ENCODE measurements around the gene PKP1.

PKP1 gene

DNA sequence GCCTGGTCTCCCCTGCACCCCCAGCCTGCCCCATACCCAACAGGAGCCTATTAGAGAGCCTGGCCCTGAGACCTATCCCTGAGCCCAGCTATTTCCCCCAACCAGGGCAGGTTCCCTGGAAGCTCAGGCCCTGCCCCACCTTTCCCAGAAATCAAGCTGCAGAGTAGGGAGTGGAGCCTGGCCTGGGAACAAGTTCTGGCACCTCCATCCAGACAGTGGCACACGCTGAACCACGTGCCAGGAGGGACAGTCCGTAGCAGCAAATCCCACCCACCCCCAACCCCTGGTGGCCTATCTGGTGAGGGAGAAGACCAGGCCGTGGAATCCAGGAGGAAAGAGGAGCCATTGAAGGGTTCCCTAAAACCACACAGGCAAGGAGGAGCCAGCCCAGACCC is 71.6 kb downstream of the PKP1 start:
- DNase-seq: no peak

DNA sequence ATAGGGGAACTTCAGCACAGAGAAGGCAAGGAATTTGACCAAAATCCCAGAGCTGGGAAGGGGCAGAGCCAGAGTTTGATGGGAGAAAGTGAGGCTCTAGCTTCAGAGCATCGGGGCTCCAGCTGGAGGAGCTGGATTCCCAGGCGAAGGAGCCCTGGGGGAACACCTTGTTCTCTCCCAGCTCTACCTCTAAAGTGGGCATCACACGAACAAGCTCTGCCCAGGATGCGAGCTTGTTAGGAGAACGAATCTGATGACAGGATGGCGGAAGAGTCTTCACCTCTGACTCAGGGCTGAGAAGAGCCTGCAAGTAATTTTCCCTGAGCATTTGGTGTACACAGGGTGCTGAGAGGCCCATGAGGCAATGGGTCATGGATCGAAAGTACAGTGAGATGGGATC is 72.2 kb downstream of the PKP1 start:
- no peak for DNase-seq

DNA sequence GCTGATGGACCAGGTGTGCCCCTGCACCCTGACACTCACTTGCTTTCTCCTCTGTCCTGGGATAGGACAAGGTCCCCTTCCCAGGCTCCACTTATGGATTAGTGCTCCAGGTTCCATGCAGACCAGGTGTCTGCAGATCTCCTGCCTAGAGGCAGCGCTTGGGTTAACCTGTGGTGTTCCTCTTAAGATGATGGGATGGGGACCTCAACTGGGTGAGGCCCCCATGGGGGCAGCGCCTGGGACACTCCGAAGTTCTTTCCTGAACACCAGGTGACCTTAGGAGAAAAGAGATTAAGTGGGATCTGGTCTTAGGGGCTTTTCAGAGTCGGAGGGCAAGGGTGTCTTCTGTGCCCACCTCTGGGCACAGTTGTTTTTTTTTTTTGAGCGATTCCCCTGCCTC is 72.9 kb downstream of the PKP1 start:
- DNase-seq: no peak

DNA sequence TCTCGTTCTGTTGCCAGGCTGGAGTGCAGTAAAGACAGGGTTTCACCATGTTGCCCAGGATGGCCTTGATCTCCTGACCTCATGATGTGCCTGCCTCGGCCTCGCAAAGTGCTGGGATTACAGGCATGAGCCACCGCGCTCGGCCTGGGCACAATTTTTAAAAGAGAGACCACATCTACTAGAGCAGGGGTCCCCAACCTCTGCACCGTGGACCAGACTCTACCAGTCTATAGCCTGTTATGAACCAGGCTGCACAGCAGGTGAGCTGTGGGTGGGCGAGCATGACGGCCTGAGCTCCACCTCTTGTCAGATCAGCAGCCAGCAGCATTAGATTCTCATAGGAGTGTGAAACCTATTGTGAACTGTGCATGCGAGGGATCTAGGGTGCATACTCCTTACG is 73.4 kb downstream of the PKP1 start:
- no peak for DNase-seq

DNA sequence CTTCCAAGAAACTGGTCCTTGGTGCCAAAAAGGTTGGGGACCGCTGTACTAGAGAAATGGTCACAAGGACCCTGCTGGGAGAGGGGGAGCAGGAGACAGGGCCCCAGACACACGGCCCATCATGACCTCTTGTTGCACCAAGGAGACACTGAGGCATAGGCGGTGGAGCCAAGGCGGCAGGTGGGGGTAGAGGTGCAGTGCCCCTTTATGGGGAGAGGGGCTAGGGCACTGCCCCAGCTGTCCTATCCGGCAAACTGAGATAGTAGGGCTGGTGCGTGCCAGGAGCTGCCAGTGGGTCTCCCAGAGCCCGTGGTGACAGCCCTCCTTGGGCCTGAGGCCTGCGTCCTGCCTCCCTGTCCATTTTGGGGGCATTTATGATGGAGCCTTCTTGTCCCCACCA is 73.9 kb downstream of the PKP1 start:
- DNase-seq: no peak

DNA sequence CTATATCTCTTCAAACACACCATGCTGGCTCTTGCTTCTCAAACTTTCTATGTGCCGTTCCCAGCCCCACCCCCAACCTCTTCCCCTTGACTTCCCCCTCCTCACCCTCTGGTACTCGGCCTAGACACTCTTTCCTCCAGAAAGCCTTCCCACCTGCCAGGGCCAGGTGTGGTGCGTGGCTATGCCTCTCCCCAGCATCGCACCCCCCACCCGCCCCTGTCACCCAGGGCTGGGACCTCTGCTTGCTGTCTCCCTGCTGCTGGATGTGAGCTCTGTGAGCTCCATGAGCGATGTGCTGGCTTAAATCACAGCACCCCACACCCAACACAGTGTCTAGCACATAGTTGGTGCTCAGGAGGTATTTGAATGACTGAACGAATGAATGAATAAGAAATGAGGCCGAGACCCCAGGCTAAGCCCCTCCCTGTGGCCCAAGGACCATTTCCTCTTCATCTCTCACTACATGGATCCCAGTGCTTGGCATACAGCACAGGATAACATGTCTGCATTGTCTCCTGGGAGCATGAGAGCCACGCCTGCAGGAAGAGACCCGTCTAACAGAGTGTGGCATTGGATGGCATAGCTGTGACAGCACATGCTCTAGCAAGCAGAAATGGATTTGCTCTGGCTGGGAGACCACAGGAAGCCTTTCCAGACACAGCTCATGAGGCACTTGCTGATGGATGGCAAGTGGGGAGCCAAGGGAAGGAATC is 74.5 kb downstream of the PKP1 start:
- no peak for DNase-seq

DNA sequence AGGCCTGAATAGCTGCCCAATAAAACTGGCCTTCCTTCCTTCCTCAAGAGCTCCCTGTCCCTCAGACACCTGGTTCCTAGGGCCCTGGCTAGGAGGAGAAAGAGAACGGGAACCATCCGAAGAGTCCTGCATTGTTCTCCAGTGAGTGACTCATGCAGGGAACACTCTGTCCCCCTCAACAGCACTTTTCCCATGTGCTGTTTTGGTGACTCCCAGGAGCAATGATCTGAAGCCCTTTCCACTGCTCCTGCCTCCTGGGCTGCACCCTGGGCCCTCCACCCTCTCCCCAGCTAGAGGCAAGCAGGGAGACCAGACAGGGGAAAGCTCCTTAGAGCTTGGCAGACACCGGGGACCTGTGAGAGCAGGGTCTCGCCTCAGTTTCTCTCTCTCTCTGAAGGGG is 75.3 kb downstream of the PKP1 start:
- no peak for DNase-seq

DNA sequence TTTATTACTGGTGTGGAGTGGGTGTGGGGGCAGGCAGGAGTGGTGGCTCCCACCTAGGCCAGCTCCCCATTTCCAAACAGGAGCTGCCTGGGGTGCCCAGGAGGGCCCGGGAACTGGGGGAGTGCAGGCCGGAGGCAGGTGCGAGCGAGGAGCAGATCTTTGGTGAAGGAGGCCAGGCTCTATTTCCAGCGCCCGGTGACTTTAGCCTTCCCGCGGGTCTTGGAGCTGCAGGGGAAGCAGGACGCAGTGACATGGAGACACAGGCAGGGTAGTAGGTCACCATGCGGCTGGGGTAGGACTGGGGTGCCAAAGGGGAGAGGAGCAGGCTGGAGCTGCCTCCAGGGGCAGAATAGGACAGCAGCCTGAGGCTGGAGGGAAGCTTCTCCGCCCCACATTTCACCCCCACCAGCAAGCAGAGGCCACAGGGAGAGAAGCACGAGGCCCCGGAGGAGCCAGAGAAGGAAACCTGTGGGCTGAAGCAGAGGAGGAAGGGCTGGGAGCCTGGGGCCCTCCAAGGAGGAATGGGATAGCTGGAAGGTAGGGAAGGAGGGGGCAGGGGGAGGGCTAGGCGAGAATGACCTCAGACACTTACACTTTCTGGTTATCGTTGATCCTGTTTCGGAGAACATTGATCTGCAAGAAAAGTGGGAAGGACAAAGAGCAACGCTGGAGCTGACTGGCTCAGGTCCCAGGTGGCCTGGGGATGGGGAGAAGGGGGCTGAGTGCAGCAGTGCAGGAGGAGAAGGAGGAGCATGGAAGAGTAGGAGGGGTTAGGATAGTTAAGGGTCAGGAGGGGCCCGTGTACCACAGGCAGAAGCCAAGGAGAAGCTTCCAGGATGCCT is 75.9 kb downstream of the PKP1 start:
- no peak for DNase-seq

DNA sequence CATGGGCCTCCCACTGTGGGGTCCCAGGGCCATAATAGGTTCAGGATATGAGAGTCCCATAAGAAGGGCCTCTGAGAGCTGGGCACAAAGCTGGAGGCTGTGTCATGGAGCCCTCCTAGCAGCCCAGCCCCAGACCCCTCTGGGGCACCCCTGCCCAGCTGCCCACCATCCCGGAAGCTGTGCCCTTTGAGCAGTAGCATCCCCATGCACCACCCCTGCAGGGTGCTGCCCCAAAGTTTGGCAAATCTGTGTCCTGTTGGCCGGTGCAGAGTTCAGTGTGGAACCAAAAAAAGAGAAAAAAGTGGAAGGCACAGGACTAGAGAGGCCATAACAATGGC is 76.5 kb downstream of the PKP1 start:
- DNase-seq: no peak

DNA sequence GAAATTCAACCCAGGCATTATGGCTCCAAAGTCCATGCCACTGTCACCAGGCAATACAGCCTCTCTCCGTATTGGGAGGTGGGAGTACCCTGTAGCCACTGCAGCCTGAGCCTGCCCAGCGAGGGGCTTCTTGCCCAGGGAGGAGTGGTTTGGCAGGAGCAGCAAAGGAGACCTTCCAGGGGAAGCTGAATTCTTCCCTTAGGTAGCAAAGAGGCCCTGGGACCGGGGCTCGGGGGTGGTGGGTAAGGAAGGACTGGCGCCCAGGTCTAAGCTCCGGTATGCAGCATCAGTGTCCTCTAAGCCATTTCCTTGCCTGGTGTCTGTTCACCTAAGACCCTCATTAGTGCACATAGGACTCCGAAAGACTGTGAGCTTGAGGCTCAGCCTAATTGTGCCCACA is 77.2 kb downstream of the PKP1 start:
- no peak for DNase-seq

DNA sequence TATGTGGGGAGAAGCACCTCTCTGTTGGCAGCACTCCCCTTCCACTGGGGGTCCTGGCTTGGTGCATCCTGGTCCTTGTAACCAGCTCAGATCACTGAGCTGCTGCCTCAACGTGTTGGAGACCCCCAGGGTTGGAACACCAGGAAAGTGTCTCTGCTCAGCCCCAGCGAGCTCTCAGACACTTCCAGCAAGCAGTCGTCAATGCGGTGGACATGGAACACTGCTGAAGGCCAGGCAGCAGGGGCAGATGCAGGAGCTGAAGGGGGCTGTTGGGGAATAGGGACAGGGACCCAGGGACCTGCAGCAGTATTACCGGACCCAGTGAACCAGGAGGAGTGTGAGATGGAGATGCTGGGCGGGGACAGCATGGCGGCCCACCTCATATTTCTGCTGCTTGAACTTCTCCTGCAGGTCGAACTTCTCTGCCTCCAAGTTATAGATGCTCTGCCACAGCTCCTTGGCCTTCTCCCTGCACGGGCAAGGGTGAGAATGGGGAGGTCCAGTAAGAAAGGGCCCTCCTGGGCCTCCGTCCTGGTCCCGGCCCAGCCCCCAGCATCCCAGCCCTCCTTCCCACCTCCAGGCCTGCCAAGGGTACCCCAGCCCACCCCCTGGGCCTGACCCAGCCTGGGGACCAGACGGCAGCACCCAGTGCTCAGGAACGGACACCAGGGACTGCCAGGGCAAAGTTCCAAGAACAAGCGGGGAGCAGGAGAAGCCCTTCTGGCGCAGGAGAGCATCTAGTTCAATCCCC is 77.8 kb downstream of the PKP1 start:
- DNase-seq: no peak

DNA sequence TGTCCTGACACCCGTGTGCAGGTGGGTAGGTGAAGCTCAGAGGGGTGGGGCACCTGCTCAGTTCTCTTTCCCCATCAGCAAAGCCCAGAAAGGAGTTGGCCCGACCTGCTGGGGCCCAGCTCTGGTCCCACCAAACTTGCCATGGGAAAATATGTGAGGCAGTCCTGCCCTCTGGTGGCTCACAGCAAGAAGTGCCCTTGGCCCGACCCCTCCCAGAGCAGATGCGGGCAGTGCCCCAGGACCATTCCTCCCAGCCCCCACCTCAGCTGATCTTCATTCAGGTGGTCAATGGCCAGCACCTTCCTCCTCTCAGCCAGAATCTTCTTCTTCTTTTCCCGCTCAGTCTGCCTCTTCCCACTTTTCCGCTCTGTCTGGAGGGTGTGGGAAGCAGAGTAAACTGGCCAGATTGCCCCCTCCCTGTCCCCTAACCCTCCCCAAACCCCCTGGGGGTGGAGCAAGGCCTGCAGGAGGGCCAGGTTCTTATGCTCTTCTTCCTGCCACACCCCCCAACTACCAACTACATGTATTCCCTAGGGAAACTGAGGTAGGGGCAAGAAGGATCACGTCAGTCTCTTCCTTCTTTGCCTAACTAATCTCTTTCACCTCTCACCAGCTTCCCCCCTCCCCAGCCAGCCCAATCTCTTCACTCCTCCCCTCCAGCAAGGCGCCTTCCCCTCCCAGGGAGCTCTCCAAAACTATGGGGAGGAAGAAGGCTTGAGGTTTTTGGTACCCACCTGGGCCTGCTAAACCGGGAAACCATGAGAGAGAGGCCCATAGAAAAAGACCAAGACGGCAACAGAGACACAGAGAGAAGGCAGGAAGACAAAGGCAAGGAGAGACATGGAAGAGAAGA is 78.6 kb downstream of the PKP1 start:
- peak in 1 of 2 experiments; percentile 33 for DNase-seq

DNA sequence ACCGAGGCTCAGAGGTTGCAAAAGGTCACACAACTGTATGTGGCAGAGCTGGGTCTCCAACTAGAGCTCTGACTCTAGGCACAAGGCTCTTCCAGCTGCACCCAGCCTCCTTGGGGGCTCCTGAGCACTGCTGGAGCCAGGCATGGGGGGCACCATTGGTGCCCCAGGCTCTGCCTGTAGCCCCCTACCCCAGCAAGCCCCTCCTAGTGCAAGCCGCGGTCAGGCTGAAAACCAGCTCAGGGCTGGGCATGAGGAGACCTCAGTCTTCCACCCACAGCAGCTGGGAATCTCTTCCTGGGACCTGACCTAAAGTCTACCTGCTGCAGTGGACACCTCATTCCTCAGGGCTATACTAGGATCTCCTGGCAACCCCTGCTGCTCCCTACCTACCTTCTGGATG is 79.6 kb downstream of the PKP1 start:
- DNase-seq: no peak

DNA sequence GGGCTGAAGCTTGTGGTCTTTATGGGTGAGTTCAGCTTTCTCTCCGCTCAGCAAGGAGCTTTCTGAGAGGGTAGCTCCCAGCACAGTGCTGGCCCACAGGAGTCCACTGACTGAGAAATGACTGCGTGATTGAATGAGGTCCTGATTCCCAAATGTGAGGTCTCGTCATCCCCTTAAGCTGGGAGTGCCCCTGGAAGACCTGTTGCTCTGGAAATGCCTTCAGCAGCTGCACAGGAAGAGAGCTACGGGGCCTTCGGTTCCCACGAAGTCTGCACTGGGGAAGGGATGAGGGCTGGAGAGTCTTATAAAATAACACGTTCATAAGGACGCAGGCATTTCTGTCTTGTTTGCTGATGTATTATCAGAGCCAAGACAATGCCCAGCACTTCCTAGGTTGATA is 80.2 kb downstream of the PKP1 start:
- DNase-seq: no peak

DNA sequence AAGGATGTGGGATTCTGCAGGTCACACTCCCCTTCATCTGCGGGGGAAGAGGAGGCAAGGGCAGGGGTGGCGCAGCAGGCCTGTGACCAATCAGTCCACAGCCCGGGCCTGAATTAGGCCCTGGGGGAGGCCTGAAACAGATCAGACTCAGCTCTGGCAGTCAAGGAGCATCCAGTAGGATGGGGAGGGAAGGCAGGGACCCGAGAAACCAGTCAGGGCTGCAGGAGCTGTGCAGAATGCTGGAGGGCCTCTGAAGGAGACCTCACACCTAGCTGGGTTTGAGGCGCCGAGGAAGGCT is 81.5 kb downstream of the PKP1 start:
- DNase-seq: no peak

DNA sequence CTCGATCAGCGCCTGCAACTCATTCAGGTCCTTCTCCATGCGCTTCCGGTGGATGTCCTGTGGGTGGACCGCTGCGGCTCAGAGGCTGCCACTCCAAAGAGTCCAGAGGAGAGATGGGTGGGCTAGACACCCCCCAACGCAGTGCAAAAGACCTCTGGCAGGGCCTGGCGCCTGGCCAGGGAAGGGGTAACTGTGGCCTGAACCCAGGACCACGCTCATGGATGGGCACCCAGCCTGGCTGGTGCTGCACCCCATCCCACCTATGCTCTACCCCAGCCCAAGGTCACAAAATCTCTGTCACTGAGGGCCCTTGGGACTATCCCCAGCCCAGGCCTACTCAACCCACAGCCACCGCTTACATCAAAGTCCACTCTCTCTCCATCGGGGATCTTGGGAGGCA is 81.9 kb downstream of the PKP1 start:
- no peak for DNase-seq

DNA sequence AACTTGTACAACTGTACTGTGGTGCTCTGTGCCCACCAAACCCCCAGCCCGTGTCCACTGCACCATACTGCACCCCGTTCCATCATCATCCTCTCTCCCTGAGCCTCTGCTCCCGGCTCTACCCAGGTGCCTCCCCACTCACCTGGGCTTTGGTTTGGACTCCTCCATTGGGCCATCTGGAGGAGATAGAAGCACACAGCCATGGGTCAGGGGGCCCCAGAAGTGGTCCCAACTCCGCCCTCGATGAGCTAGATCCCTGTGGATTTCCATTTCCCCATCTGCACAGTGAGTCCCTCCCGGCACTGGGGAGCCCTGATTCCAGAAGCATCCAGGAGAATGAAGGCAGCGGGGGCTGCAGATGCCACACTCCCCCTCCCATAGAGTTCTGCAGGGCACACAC is 83.4 kb downstream of the PKP1 start:
- DNase-seq: no peak

DNA sequence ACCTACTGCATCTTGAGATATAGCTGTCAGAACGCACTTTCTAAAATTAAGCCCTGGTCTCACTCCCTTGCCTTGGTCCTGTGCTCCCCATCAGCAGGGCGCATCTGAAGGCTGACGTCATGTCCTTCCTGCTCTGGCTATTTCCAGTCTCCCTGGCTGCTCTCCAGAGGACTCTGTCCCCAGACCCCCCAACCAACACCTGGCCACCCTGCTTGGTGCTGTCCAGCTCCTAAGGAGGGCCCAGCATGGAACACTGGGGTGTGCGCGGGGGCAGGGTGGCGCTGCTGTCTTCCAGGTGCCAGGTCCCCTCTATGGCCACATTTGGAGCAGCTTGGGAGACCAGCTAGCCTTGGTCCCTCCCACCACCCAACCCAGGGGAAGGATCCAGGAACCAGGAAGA is 85.9 kb downstream of the PKP1 start:
- DNase-seq: no peak

DNA sequence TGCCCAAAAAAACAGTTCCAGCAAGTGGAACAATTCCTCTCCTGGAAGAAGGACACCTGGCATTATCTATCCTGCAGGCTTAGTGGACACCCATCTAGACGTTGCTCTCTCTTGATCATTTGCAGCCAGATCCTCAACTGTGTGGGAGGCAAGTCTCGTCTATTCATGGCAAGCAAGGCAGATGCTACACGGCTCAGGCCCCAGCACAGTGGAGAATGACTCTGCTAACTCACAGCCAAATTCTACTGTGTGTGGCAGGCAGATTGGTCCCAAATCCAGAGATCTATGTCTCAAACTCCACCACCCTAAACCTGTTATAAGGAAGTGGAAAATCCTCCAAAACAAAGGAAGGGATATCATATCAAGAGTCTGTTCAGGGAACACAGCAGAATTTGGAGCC is 87.2 kb downstream of the PKP1 start:
- no peak for DNase-seq

DNA sequence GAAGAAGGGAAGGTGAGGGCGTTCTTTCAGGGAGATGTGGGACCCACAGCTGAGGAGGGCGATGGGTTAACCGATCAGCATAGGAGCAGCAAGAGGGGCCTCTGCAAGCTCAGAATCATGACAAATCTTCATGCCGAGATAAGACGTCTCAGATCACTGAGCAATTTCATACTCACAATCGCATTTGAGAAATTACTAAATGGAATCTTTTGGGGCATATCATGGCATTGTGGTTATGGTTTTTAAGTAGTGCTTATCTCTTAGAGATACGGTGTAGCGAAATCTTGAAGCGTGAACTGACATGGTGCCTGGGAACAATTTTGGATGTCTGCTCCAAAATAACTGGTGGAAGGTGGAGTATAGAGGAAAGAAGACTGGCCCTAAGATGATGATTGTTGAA is 88.0 kb downstream of the PKP1 start:
- DNase-seq: no peak

DNA sequence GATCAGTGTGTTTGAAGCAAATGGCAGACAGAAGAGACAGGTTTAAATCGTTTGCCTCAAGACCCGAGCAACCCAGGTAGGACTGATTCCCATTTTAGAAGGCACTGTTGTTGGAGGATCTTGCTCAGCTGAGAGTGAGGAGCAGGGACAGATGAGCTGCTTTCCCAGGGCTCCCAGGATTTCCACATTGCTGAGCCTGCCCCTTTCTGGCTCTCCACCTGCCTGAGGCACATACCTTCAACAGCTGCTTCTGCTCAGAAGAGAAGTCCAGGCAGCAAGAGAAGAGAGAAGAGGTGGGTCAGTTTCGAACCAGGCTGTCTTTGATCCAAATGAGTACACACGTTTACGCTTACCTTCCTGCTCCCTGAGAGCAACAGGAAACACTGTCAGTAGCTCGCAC is 88.5 kb downstream of the PKP1 start:
- no peak for DNase-seq

DNA sequence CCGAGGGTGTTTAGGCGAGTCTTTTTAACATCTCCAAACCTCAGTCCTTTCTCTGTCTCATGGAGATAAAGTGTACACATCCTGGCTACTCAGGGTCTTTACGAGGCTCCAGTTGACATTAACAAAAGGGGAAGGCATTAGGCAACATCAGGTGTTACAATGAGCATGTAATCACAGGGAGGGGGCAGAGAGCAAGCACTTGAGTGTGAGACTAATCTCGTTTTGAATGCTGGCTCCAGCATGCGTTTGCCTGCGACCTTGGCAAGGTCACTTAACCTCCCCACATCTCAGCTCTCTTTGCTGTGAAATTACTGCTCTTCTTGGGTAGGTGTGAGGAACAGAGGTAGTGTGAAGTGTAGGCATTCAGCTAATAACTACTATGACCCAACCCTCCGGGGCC is 91.1 kb downstream of the PKP1 start:
- no peak for DNase-seq

DNA sequence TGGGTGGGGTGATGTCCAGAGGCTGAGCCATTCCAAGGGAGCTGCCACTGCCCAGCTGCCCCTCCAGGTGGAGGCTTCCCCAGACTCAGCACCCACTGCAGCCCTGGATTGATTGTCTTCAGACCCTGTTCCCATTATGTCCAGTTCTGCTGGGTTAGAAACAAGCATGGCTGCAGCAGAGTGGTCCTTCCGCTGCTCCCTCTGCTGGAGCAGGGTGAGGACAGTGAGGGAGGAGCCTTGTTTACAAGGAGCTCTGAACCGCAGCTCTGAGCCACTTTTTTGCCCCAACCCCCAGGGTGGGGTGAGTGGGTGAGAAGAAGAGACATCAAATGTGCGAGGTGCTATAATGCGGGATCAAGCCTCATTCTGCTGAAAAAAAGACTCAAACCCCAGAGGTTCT is 91.9 kb downstream of the PKP1 start:
- no peak for DNase-seq

DNA sequence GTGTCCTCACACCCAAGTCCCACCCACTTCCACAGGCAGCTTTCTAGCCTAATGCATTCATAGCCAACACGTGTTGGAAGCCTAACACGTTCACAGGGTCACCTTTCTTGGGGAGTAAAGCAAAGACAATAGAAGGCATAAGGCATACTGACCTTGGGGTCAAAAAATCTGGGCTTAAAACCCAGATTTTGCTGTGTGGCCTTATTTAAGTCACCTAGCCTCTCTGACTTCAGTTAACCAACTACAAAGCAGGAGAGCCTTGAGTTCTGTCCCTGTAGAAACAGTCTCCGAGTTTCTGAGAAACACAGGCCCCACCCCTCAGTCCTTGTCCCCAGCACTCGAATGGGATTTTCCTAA is 92.8 kb downstream of the PKP1 start:
- no peak for DNase-seq

All from SHP77 (cell line).